Body of pancreas (tissue), 4 donors: ENCODE measurements around the gene CPN2. TPM values are rescaled to one million over a fixed set of nuclear protein-coding genes. Genes with fewer than 3 reads are reported as not detected.

Experiments
- ATAC-seq: fragments of 150-250 bp; one replicate; pipeline ENCODE4 v1.9.1; 2016
- DNase-seq, 4 donors: peaks; one replicate each; pipeline ENCODE4 v3.0.0-alpha.2; 2019
- H3K27ac ChIP-seq, 4 donors: fragments of 200-600 bp; sonication (generic); 1 replicate in 3 of 4; 2 replicates in 1 of 4; pipeline versions ENCODE4 v1.5.1 to v1.6.1; 2016 to 2019; ENCODE audit warnings: mild to moderate bottlenecking in 1 of 4, mixed read lengths in 1 of 4, moderate library complexity in 1 of 4
- H3K27me3 ChIP-seq, 2 donors: fragments of 200-600 bp; sonication (generic); one replicate each; pipeline ENCODE4 v1.6.0; 2016; ENCODE audit warnings: mild to moderate bottlenecking in 1 of 2
- H3K36me3 ChIP-seq, 2 donors: fragments of 200-600 bp; sonication (generic); replicated peaks in 1 of 2; 2 replicates each; pipeline ENCODE4 v1.5.1; 2016; ENCODE audit warnings: low read depth in 2 of 2; ENCODE audit not compliant: insufficient read depth in 1 of 2
- H3K4me1 ChIP-seq: fragments of 200-600 bp; sonication (generic); one replicate; pipeline ENCODE4 v1.6.0; 2016
- H3K4me3 ChIP-seq, 2 donors: fragments of 200-600 bp; sonication (generic); 1 replicate in 1 of 2; 2 replicates in 1 of 2; pipeline ENCODE4 v1.5.1; 2016 to 2019
- H3K9me3 ChIP-seq, 3 donors: fragments of 200-600 bp; sonication (generic); 1 replicate in 2 of 3; 2 replicates in 1 of 3; pipeline ENCODE4 v1.5.1; 2016
- CTCF ChIP-seq, 7 experiments: fragments of 450-650 bp in 4 of 7; fragments of 200-600 bp in 3 of 7; sonication (generic) in 3 of 7; IDR thresholded peaks; one replicate each; pipeline ENCODE4 v1.5.1; 2016 to 2019; ENCODE audit warnings: antibody characterized with exemption in 7 of 7
- POLR2A ChIP-seq, 3 donors: fragments of 450-650 bp; IDR thresholded peaks; one replicate each; pipeline ENCODE4 v1.6.1; 2016; ENCODE audit warnings: antibody characterized with exemption in 3 of 3, mild to moderate bottlenecking in 2 of 3
- whole genome bisulfite sequencing, 2 donors: methylation state at CpG; one replicate each; pipeline ENCODE4 v1.1.5; 2017; 5-methylcytosine and 5-hydroxymethylcytosine counted together
- intact Hi-C: fragments of 100-400 bp; cut with DNase I; formaldehyde crosslinking; loops from one replicate; pipeline ENCODE4 v1.15.1; 2023
- total RNA-seq, 2 donors: library from RNA; depleted of rRNA; stranded (reverse); fragments of >200 nt; gene quantifications; one replicate each; pipeline ENCODE4 v1.1.0, GENCODE V29; 2016

CPN2 gene
- total RNA-seq, 2 donors from 2014 or later = not detected

DNA sequence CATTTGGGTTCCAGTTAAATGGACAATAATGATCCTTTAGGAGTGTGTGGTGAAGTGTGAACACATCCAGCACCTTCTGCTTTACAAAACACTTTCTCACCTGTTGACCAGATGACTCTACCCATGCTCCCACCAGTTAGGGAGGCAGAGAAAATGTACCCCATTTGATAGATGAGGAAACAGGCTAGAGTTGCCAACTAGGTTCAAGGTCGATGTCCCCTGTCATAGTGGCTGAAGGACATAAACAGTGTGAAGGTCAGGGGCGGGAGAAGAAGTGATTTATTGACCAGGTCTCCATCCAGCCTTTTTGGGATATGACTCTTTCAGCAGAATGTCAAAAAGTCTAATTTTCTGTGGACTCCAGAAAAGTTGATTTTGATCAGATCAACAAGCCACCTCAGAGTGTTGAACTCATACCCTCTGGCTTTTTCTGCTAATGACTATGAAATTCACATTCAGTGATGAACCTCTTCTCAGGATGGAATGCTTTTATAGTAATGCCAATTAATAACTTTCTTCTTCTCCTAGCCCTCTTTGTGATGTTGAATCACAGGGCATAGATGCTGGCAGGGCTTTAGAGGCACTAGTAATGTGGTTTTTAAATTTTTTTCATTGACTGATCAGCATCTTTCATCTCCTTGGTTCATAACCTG, 57.5 kb downstream of the CPN2 start:
- H3K4me3 ChIP-seq = no peak overlapping the region
- TF ChIP-seq CTCF (IDR thresholded peaks at IDR 0.05) = no peak
- TF ChIP-seq POLR2A (IDR thresholded peaks at IDR 0.05) = no peak
- no peak for ATAC-seq
- intact Hi-C loops = no loop called here
- peak in 1 of 4 donors; percentile 1 for DNase-seq
- H3K36me3 ChIP-seq = no peaks in the 10 kb centered on the region
- WGBS, 2 donors = 45 to 46% methylated on average over 2 of the region's 2 CpGs
- peak overlapping the region in 2 of 4 donors; percentile 27 to 94 for H3K27ac ChIP-seq
- peaks cover 36% of the 10 kb centered on the region for H3K4me1 ChIP-seq
- H3K9me3 ChIP-seq = no peaks in the 10 kb centered on the region
- no peaks in the 10 kb centered on the region for H3K27me3 ChIP-seq

- no peaks in the 10 kb centered on the region for H3K36me3 ChIP-seq
- H3K4me1 ChIP-seq = peaks cover 39% of the 10 kb centered on the region
- no peaks in the 10 kb centered on the region for H3K9me3 ChIP-seq
- TF ChIP-seq CTCF (IDR thresholded peaks at IDR 0.05) (no peak), POLR2A (IDR thresholded peaks at IDR 0.05) (no peak)
- no peak overlapping the region for H3K27ac ChIP-seq
- no peak overlapping the region for H3K4me3 ChIP-seq
- WGBS, 2 donors = 92 to 95% methylated on average over 3 of the region's 3 CpGs
- DNase-seq (peak in 1 of 4 donors; percentile 2), ATAC-seq (no peak)
- intact Hi-C loops = no loop called here
- H3K27me3 ChIP-seq = no peaks in the 10 kb centered on the region
Measured at GRCh38 chr3:194292331-194292730, 58.8 kb downstream of the CPN2 start.

Other genes with a start within 250 kb of the CPN2 start
- gene HES1, start 215.2 kb downstream of the CPN2 start, total RNA-seq = 10 to 100 TPM; 28.5 to 49.1 TPM
- gene LRRC15, start 18.4 kb upstream of the CPN2 start, total RNA-seq = under 1 TPM in 1 of 2 donors, not detected in 1; 0.26 TPM
- not detected for gene GP5, start 47.9 kb upstream of the CPN2 start, total RNA-seq
- gene ATP13A3, start 135.7 kb upstream of the CPN2 start, total RNA-seq = 10 to 100 TPM; 35.6 to 56.0 TPM